ENCODE results near the gene THAP11.

DNA sequence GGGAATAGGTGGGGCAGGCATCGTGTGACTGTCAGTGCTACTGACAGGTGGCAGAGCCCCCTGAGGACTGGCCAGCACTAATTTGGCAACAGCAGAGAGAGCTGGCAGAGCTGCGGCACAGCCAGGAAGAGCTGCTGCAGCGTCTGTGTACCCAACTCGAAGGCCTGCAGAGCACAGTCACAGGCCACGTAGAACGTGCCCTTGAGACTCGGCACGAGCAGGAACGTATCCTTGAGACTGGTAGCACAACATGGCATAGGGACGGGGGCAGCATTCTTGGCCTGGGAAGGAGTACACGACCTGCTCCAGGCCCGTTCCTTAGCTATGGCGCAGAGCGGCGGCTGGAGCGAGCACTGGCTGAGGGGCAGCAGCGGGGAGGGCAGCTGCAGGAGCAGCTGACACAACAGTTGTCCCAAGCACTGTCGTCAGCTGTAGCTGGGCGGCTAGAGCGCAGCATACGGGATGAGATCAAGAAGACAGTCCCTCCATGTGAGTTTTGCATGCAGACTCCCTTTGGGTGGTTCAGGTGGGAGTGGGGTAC, 39.6 kb downstream of the THAP11 start:
- TF ChIP-seq, protein P1, sequence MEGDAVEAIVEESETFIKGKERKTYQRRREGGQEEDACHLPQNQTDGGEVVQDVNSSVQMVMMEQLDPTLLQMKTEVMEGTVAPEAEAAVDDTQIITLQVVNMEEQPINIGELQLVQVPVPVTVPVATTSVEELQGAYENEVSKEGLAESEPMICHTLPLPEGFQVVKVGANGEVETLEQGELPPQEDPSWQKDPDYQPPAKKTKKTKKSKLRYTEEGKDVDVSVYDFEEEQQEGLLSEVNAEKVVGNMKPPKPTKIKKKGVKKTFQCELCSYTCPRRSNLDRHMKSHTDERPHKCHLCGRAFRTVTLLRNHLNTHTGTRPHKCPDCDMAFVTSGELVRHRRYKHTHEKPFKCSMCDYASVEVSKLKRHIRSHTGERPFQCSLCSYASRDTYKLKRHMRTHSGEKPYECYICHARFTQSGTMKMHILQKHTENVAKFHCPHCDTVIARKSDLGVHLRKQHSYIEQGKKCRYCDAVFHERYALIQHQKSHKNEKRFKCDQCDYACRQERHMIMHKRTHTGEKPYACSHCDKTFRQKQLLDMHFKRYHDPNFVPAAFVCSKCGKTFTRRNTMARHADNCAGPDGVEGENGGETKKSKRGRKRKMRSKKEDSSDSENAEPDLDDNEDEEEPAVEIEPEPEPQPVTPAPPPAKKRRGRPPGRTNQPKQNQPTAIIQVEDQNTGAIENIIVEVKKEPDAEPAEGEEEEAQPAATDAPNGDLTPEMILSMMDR (IDR thresholded peaks at IDR 0.05) = no peak
- no peak for TF ChIP-seq POLR2A (IDR thresholded peaks at IDR 0.05; ENCODE audit: low read length)
- no peak for TF ChIP-seq RAD21 (conservative IDR thresholded peaks at IDR 0.05 in 1 of 2, IDR thresholded peaks at IDR 0.05 in 1 of 2)
- TF ChIP-seq RFX5 (IDR thresholded peaks at IDR 0.05) = no peak
- TF ChIP-seq MAX (IDR thresholded peaks at IDR 0.05) = no peak
- no peak for TF ChIP-seq HDAC2 (IDR thresholded peaks at IDR 0.05)

Measured in A549 (cell line).